Measurements from ENCODE around the gene FAM107B. TPM values are rescaled to one million over a fixed set of nuclear protein-coding genes. Genes with fewer than 3 reads are reported as not detected.

FAM107B gene
- total and polyA plus RNA-seq, 2 experiments from 2014 or later, result 11.0 to 17.6 TPM

DNA sequence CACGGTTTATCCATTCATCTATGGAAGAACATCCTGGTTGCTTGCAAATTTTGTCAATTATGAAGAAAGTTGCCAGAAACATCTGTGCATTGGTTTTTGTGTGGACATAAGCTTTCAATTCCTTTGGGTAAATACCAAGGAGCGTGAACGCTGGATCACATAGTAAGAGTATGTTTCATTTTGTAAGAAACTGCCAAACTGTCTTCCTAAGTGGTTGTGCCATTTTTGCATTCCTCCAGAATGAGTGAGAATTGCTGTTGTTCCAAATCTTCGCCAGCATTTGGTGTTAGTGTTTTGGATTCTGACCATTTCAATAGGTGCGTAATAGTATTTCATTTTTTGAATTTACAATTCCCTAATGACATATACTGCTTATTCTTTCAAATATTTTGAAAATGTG lies 288.7 kb downstream of the FAM107B start:
- Mint-ChIP-seq H3K27me3 (ENCODE audit: insufficient read depth, low read depth, poor library complexity) (peaks cover 3% of the 10 kb centered on the region), H3K4me3 (no peak overlapping the region), H3K27ac (no peak overlapping the region), H3K36me3 (ENCODE audit: low read depth) (no peaks in the 10 kb centered on the region), H3K9me3 (peaks cover 4% of the 10 kb centered on the region; the same call in 1 of the 3 replicates), H3K4me1 (no peaks in the 10 kb centered on the region)
- Histone ChIP-seq H3K36me3 (ENCODE audit: insufficient read depth) (no peaks in the 10 kb centered on the region), H3K4me3 (no peak overlapping the region), H3K27ac (ENCODE audit: low read depth) (no peak overlapping the region), H3K9me2 (ENCODE audit: insufficient read depth) (no peaks in the 10 kb centered on the region), H2AFZ (no peak overlapping the region), H3K4me1 (ENCODE audit: insufficient read depth) (no peaks in the 10 kb centered on the region), H3K27me3 (ENCODE audit: insufficient read depth) (no peaks in the 10 kb centered on the region), H3K4me2 (no peak overlapping the region), H3F3A (replicated peaks; ENCODE audit: low read depth) (no peaks in the 10 kb centered on the region), H4K20me1 (replicated peaks; ENCODE audit: insufficient read depth) (no peaks in the 10 kb centered on the region), H3K79me2 (replicated peaks; ENCODE audit: insufficient read depth) (no peaks in the 10 kb centered on the region)
- ATAC-seq, result no peak
- TF ChIP-seq EZH2phosphoT487 (IDR thresholded peaks at IDR 0.05; ENCODE audit: unreplicated experiment) (no peak), EZH2 (IDR thresholded peaks at IDR 0.05; ENCODE audit: low read depth, unreplicated experiment) (no peak)
- TF ChIP-seq, protein P1, sequence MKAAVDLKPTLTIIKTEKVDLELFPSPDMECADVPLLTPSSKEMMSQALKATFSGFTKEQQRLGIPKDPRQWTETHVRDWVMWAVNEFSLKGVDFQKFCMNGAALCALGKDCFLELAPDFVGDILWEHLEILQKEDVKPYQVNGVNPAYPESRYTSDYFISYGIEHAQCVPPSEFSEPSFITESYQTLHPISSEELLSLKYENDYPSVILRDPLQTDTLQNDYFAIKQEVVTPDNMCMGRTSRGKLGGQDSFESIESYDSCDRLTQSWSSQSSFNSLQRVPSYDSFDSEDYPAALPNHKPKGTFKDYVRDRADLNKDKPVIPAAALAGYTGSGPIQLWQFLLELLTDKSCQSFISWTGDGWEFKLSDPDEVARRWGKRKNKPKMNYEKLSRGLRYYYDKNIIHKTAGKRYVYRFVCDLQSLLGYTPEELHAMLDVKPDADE (IDR thresholded peaks at IDR 0.05), result no peak
- no peak for DNase-seq (ENCODE audit: low spot score)

DNA sequence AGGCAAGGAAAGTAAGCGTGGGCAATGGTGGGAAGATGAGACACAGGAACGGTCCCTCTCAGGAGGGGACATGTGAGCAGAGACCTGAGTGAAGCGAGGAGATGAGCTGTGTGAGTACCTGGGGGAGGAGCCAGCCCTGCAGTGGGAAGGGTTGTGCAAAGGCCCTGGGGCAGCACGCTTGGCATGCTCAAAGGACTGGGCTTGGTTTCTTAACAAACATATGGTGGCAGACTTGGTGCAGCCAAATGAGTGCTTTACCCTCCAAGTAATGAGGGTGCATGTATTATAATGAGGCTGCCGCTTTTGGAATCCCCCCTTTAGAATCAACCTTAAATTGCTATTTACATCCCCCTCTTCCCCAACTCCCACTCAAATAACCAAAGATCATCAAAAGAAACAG lies 291.3 kb downstream of the FAM107B start:
- no peaks in the 10 kb centered on the region for H3K9me2 ChIP-seq (ENCODE audit: insufficient read depth)
- H3K27me3 Mint-ChIP-seq (ENCODE audit: insufficient read depth, low read depth, poor library complexity), result peaks cover 3% of the 10 kb centered on the region
- peaks cover 5% of the 10 kb centered on the region; the same call in 2 of the 3 replicates for H3K4me1 Mint-ChIP-seq
- no peaks in the 10 kb centered on the region for H3F3A ChIP-seq (replicated peaks; ENCODE audit: low read depth)
- H3K4me3 Mint-ChIP-seq, result no peak overlapping the region
- H3K4me1 ChIP-seq (ENCODE audit: insufficient read depth), result no peaks in the 10 kb centered on the region; the same call in 1 of the 2 replicates
- H3K27me3 ChIP-seq (ENCODE audit: insufficient read depth), result no peaks in the 10 kb centered on the region
- no peaks in the 10 kb centered on the region for H3K36me3 ChIP-seq (ENCODE audit: insufficient read depth)
- H3K36me3 Mint-ChIP-seq (ENCODE audit: low read depth), result no peaks in the 10 kb centered on the region
- no peak overlapping the region for H3K27ac Mint-ChIP-seq
- peaks cover 4% of the 10 kb centered on the region; the same call in 1 of the 3 replicates for H3K9me3 Mint-ChIP-seq
- no peaks in the 10 kb centered on the region for H4K20me1 ChIP-seq (replicated peaks; ENCODE audit: insufficient read depth)
- H3K27ac ChIP-seq (ENCODE audit: low read depth), result no peak overlapping the region
- no peak for ATAC-seq
- no peak overlapping the region for H2AFZ ChIP-seq
- no peak for DNase-seq (ENCODE audit: low spot score)
- no peaks in the 10 kb centered on the region for H3K79me2 ChIP-seq (replicated peaks; ENCODE audit: insufficient read depth)
- no peak overlapping the region for H3K4me2 ChIP-seq
- no peak overlapping the region for H3K4me3 ChIP-seq
- TF ChIP-seq, protein P2, sequence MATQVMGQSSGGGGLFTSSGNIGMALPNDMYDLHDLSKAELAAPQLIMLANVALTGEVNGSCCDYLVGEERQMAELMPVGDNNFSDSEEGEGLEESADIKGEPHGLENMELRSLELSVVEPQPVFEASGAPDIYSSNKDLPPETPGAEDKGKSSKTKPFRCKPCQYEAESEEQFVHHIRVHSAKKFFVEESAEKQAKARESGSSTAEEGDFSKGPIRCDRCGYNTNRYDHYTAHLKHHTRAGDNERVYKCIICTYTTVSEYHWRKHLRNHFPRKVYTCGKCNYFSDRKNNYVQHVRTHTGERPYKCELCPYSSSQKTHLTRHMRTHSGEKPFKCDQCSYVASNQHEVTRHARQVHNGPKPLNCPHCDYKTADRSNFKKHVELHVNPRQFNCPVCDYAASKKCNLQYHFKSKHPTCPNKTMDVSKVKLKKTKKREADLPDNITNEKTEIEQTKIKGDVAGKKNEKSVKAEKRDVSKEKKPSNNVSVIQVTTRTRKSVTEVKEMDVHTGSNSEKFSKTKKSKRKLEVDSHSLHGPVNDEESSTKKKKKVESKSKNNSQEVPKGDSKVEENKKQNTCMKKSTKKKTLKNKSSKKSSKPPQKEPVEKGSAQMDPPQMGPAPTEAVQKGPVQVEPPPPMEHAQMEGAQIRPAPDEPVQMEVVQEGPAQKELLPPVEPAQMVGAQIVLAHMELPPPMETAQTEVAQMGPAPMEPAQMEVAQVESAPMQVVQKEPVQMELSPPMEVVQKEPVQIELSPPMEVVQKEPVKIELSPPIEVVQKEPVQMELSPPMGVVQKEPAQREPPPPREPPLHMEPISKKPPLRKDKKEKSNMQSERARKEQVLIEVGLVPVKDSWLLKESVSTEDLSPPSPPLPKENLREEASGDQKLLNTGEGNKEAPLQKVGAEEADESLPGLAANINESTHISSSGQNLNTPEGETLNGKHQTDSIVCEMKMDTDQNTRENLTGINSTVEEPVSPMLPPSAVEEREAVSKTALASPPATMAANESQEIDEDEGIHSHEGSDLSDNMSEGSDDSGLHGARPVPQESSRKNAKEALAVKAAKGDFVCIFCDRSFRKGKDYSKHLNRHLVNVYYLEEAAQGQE (IDR thresholded peaks at IDR 0.05; ENCODE audit: unreplicated experiment), result no peak
- TF ChIP-seq, protein P3, sequence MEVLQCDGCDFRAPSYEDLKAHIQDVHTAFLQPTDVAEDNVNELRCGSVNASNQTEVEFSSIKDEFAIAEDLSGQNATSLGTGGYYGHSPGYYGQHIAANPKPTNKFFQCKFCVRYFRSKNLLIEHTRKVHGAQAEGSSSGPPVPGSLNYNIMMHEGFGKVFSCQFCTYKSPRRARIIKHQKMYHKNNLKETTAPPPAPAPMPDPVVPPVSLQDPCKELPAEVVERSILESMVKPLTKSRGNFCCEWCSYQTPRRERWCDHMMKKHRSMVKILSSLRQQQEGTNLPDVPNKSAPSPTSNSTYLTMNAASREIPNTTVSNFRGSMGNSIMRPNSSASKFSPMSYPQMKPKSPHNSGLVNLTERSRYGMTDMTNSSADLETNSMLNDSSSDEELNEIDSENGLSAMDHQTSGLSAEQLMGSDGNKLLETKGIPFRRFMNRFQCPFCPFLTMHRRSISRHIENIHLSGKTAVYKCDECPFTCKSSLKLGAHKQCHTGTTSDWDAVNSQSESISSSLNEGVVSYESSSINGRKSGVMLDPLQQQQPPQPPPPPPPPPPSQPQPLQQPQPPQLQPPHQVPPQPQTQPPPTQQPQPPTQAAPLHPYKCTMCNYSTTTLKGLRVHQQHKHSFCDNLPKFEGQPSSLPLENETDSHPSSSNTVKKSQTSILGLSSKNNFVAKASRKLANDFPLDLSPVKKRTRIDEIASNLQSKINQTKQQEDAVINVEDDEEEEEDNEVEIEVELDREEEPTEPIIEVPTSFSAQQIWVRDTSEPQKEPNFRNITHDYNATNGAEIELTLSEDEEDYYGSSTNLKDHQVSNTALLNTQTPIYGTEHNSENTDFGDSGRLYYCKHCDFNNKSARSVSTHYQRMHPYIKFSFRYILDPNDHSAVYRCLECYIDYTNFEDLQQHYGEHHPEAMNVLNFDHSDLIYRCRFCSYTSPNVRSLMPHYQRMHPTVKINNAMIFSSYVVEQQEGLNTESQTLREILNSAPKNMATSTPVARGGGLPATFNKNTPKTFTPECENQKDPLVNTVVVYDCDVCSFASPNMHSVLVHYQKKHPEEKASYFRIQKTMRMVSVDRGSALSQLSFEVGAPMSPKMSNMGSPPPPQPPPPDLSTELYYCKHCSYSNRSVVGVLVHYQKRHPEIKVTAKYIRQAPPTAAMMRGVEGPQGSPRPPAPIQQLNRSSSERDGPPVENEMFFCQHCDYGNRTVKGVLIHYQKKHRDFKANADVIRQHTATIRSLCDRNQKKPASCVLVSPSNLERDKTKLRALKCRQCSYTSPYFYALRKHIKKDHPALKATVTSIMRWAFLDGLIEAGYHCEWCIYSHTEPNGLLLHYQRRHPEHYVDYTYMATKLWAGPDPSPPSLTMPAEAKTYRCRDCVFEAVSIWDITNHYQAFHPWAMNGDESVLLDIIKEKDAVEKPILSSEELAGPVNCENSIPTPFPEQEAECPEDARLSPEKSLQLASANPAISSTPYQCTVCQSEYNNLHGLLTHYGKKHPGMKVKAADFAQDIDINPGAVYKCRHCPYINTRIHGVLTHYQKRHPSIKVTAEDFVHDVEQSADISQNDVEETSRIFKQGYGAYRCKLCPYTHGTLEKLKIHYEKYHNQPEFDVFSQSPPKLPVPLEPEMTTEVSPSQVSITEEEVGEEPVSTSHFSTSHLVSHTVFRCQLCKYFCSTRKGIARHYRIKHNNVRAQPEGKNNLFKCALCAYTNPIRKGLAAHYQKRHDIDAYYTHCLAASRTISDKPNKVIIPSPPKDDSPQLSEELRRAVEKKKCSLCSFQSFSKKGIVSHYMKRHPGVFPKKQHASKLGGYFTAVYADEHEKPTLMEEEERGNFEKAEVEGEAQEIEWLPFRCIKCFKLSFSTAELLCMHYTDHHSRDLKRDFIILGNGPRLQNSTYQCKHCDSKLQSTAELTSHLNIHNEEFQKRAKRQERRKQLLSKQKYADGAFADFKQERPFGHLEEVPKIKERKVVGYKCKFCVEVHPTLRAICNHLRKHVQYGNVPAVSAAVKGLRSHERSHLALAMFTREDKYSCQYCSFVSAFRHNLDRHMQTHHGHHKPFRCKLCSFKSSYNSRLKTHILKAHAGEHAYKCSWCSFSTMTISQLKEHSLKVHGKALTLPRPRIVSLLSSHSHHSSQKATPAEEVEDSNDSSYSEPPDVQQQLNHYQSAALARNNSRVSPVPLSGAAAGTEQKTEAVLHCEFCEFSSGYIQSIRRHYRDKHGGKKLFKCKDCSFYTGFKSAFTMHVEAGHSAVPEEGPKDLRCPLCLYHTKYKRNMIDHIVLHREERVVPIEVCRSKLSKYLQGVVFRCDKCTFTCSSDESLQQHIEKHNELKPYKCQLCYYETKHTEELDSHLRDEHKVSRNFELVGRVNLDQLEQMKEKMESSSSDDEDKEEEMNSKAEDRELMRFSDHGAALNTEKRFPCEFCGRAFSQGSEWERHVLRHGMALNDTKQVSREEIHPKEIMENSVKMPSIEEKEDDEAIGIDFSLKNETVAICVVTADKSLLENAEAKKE (CRISPR knock-in tag; IDR thresholded peaks at IDR 0.05), result no peak
- TF ChIP-seq EZH2 (IDR thresholded peaks at IDR 0.05; ENCODE audit: low read depth, unreplicated experiment) (no peak), CREB1 (CRISPR knock-in tag; IDR thresholded peaks at IDR 0.05; ENCODE audit: low read depth) (no peak), NANOG (IDR thresholded peaks at IDR 0.05; ENCODE audit: borderline replicate concordance) (no peak), ZNF331 (CRISPR knock-in tag; IDR thresholded peaks at IDR 0.05; ENCODE audit: low read depth) (no peak), STAT1 (IDR thresholded peaks at IDR 0.05; ENCODE audit: unreplicated experiment) (no peak), EZH2phosphoT487 (IDR thresholded peaks at IDR 0.05; ENCODE audit: unreplicated experiment) (no peak)
- TF ChIP-seq, protein P1 (IDR thresholded peaks at IDR 0.05), result no peak

Measured in GM23338 (cell line).